Measurements from ENCODE around the gene FOXD2. TPM values are rescaled to one million over a fixed set of nuclear protein-coding genes. Genes with fewer than 3 reads are reported as not detected.
A peak's percentile ranks its signal among the peaks of the same experiment; 100 is the strongest.

FOXD2 gene
- total RNA-seq, 1 donor from 2014 or later: 0.13 TPM

- DNase-seq (ENCODE audit: low read depth in 2 of 2): no peak
Measured at GRCh38 chr1:47417170-47418044, 20.4 kb upstream of the FOXD2 start.

GRCh38 chr1:47418122-47418521, 19.7 kb upstream of the FOXD2 start:
- no peak for DNase-seq (ENCODE audit: low read depth in 2 of 2)

- DNase-seq (ENCODE audit: low read depth in 2 of 2): no peak
Measured at GRCh38 chr1:47418681-47419325, 19.0 kb upstream of the FOXD2 start.

- no peak for DNase-seq (ENCODE audit: low read depth in 2 of 2)
Measured at GRCh38 chr1:47420547-47420946, 17.3 kb upstream of the FOXD2 start.

GRCh38 chr1:47423872-47424271, 14.0 kb upstream of the FOXD2 start:
- no peak for DNase-seq (ENCODE audit: low read depth in 2 of 2)

GRCh38 chr1:47424336-47424982, 13.4 kb upstream of the FOXD2 start:
- peak in 1 of 2 donors; percentile 36 for DNase-seq (ENCODE audit: low read depth in 2 of 2)

- no peak for DNase-seq (ENCODE audit: low read depth in 2 of 2)
Measured at GRCh38 chr1:47431534-47431933, 6.3 kb upstream of the FOXD2 start.

- peak; percentile 59 to 79 for DNase-seq (ENCODE audit: low read depth in 2 of 2)
Measured at GRCh38 chr1:47432071-47433036, 5.5 kb upstream of the FOXD2 start.

GRCh38 chr1:47433037-47433421, 4.8 kb upstream of the FOXD2 start:
- no peak for DNase-seq (ENCODE audit: low read depth in 2 of 2)

GRCh38 chr1:47433477-47434050, 4.3 kb upstream of the FOXD2 start:
- DNase-seq (ENCODE audit: low read depth in 2 of 2): no peak

GRCh38 chr1:47434051-47434842, 3.6 kb upstream of the FOXD2 start:
- DNase-seq (ENCODE audit: low read depth in 2 of 2): peak in 1 of 2 donors; percentile 27

GRCh38 chr1:47435506-47436303, 2.1 kb upstream of the FOXD2 start:
- DNase-seq (ENCODE audit: low read depth in 2 of 2): no peak

- peak; percentile 40 to 76 for DNase-seq (ENCODE audit: low read depth in 2 of 2)
Measured at GRCh38 chr1:47436304-47436978, 1.4 kb upstream of the FOXD2 start.

GRCh38 chr1:47436979-47437446, 831 bp upstream of the FOXD2 start:
- peak in 1 of 2 donors; percentile 25 for DNase-seq (ENCODE audit: low read depth in 2 of 2)

GRCh38 chr1:47438165-47439016, 547 bp downstream of the FOXD2 start:
- DNase-seq (ENCODE audit: low read depth in 2 of 2): no peak

- DNase-seq (ENCODE audit: low read depth in 2 of 2): no peak
Measured at GRCh38 chr1:47439017-47439818, 1.4 kb downstream of the FOXD2 start.

All from dermis microvascular lymphatic vessel endothelial cell (primary cell).